BLaER1 treated with 17β-estradiol and CSF1 and Interleukin-3, amounts not matched to agents 10 nM and 100 nM (cell line): Measurements from ENCODE around the gene EVX2.
A peak's percentile ranks its signal among the peaks of the same experiment; 100 is the strongest.

Experiments
- H3K27ac ChIP-seq, 11 experiments: shearing (Covaris generic); formaldehyde crosslinking; 2 replicates each; pipeline ENCODE4 v1.8.1; 2022
- H3K27me3 ChIP-seq, 11 experiments: shearing (Covaris generic); formaldehyde crosslinking; 2 replicates each; pipeline ENCODE4 v1.8.1; 2022
- H3K36me3 ChIP-seq, 11 experiments: shearing (Covaris generic); formaldehyde crosslinking; 2 replicates each; pipeline ENCODE4 v1.8.1; 2022
- H3K4me1 ChIP-seq, 10 experiments: shearing (Covaris generic); formaldehyde crosslinking; 2 replicates each; pipeline ENCODE4 v1.8.1; 2022
- H3K4me2 ChIP-seq, 11 experiments: shearing (Covaris generic); formaldehyde crosslinking; 2 replicates each; pipeline ENCODE4 v1.8.1; 2022
- H3K4me3 ChIP-seq, 10 experiments: shearing (Covaris generic); formaldehyde crosslinking; 2 replicates each; pipeline ENCODE4 v1.8.1; 2022
- H3K9ac ChIP-seq, 11 experiments: shearing (Covaris generic); formaldehyde crosslinking; 2 replicates each; pipeline ENCODE4 v1.8.1; 2022
- H3K9me3 ChIP-seq, 11 experiments: shearing (Covaris generic); formaldehyde crosslinking; replicated peaks in 1 of 11; 2 replicates each; pipeline ENCODE4 v1.8.1; 2022
- H4K20me1 ChIP-seq, 11 experiments: shearing (Covaris generic); formaldehyde crosslinking; 2 replicates each; pipeline ENCODE4 v1.8.1; 2022
- Cebpa-rat ChIP-seq, 11 experiments: shearing (Covaris generic); IDR thresholded peaks; 2 replicates each; pipeline ENCODE4 v1.8.1; 2022

The EVX2 gene

DNA sequence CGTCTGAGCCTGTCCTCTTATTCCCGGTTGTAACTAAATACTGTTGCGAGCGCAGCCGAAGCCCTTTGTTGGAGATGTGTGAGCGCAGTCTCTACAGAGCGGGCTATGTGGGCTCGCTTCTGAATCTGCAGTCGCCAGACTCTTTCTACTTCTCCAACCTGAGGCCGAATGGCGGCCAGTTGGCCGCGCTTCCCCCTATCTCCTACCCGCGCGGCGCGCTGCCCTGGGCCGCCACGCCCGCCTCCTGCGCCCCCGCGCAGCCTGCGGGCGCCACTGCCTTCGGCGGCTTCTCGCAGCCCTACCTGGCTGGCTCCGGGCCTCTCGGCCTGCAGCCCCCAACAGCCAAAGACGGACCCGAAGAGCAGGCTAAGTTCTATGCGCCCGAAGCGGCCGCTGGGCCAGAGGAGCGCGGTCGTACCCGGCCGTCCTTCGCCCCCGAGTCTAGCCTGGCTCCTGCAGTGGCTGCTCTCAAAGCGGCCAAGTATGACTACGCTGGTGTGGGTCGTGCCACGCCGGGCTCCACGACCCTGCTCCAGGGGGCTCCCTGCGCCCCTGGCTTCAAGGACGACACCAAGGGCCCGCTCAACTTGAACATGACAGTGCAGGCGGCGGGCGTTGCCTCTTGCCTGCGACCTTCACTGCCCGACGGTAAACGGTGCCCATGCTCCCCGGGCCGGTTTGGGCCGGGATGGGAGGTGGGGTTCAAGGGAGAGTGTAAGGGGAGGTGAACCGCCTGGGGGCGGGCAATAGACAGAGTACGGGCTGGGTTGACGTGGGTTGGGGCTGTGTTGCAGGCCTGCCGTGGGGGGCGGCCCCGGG is 16.2 kb upstream of the EVX2 start, which contains the start of gene HOXD12:
HOXD12 (plus strand) TSS at position 68 of the 819 bp plus-strand sequence; CDS start at position 75, 7 bp downstream.
- H3K4me1 ChIP-seq: peaks cover 0 to 15% (median 11%) of the 10 kb centered on the region in 10 experiments; a peak in 15 of 20 replicates
- H3K36me3 ChIP-seq: no peaks in the 10 kb centered on the region
- TF ChIP-seq Cebpa-rat (IDR thresholded peaks at IDR 0.05): no peak
- H4K20me1 ChIP-seq: peaks cover 0 to 89% (median 50%) of the 10 kb centered on the region in 11 experiments; a peak in 16 of 22 replicates
- no peak within 1 kb of the TSS for H3K4me3 ChIP-seq
- no peak within 1 kb of the TSS for H3K9ac ChIP-seq
- H3K27me3 ChIP-seq: peaks cover 100% of the 10 kb centered on the region in 11 experiments
- H3K9me3 ChIP-seq: peaks cover 29 to 52% (median 35%) of the 10 kb centered on the region in 11 experiments
- H3K4me2 ChIP-seq: no peak within 1 kb of the TSS
- no peak within 1 kb of the TSS for H3K27ac ChIP-seq

- Histone ChIP-seq H3K4me2 (no peak overlapping the region), H4K20me1 (peaks cover 0 to 91% (median 53%) of the 10 kb centered on the region in 11 experiments; a peak in 16 of 22 replicates), H3K4me1 (peaks cover 0 to 15% (median 11%) of the 10 kb centered on the region in 10 experiments; a peak in 15 of 20 replicates), H3K36me3 (no peaks in the 10 kb centered on the region), H3K9me3 (peaks cover 22 to 45% (median 28%) of the 10 kb centered on the region in 11 experiments), H3K4me3 (no peak overlapping the region), H3K27me3 (peaks cover 100% of the 10 kb centered on the region in 11 experiments), H3K27ac (no peak overlapping the region), H3K9ac (no peak overlapping the region)
- no peak for TF ChIP-seq Cebpa-rat (IDR thresholded peaks at IDR 0.05)
These were observed 15.5 kb upstream of the EVX2 start for GRCh38 chr2:176099159-176099727.

DNA sequence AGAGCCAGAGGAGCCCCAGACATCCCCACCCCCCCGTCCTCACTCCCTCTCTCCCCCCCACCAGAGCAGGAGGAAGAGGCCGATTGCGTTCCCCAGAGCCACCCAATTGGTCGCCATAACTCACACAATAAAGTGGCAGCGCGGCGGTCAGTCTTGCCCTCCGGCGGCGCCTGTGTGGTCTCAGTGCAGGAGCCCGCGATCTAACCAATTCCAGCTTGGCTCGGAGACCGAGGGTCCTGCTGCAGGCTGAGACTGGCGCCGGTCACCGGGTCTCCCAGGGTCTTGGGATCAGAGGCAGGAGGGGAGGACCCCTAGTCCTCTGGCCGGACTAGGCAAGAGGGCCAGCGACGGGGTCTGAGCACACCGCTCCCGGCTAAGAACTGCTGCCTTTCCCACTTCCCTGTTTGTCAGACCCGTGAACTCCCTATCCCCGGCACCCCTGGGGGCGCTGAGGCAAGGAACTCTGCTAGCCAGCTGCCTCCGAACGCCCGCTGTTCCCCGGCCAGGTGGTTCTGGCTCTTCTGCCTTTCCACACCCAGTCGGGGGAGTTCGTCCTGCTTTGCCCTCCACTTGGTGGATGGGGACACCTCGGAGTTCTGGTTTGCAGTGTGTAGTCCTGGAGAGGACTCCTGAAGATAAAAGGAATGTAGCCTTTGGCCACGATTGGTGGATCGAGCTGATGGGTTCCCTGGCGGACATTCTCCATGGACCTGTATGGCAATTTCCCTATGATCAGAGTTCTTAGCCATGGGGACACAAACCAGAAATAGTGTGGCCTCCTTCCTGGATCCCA is 14.8 kb upstream of the EVX2 start:
- Histone ChIP-seq H3K9me3 (peaks cover 17 to 43% (median 24%) of the 10 kb centered on the region in 11 experiments), H3K4me1 (peaks cover 0 to 15% (median 11%) of the 10 kb centered on the region in 10 experiments; a peak in 15 of 20 replicates), H3K36me3 (no peaks in the 10 kb centered on the region), H3K27ac (no peak overlapping the region), H4K20me1 (peaks cover 0 to 91% (median 50%) of the 10 kb centered on the region in 11 experiments; a peak in 16 of 22 replicates), H3K9ac (no peak overlapping the region), H3K4me3 (no peak overlapping the region), H3K27me3 (peaks cover 100% of the 10 kb centered on the region in 11 experiments), H3K4me2 (no peak overlapping the region)
- no peak for TF ChIP-seq Cebpa-rat (IDR thresholded peaks at IDR 0.05)

DNA sequence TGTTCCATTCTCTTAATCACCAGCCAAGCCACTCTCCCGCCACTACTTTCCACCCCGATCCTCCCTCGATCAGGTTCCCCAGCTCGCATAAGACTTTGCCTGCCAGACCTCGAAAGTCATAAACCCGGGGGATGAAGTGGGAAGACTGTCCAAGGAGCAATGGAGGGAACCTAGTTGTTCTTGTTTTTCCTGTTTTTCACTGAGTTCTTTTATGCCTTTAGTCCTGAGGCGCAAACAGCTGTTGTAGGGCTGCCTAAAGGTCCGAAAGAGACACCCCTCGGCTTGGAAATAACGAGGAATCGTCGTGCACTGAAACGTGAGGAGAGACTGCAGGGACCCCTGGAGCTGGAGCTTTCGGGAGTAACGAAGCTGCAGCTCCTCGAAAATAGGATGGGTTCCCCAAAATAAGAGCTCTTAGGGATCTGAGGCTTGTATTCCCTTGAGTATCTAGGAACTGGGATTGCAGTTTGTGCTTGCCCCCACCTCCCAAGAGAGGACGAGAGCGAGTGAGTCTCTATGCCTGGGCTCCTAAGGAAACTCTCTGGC is 14.1 kb upstream of the EVX2 start:
- Histone ChIP-seq H3K9me3 (peaks cover 23 to 49% (median 29%) of the 10 kb centered on the region in 11 experiments), H3K27ac (no peak overlapping the region), H3K4me3 (peak overlapping the region in 8 of 10 experiments; percentile 56 to 69 (median 59); a peak in 14 of 20 replicates), H3K9ac (no peak overlapping the region), H4K20me1 (peaks cover 0 to 95% (median 55%) of the 10 kb centered on the region in 11 experiments; a peak in 16 of 22 replicates), H3K4me2 (peak overlapping the region; percentile 77 to 99 (median 94); a peak in 21 of 22 replicates), H3K27me3 (peaks cover 100% of the 10 kb centered on the region in 11 experiments), H3K4me1 (peaks cover 4 to 19% (median 11%) of the 10 kb centered on the region in 10 experiments; a peak in 15 of 20 replicates), H3K36me3 (no peaks in the 10 kb centered on the region)
- TF ChIP-seq Cebpa-rat (IDR thresholded peaks at IDR 0.05): no peak

DNA sequence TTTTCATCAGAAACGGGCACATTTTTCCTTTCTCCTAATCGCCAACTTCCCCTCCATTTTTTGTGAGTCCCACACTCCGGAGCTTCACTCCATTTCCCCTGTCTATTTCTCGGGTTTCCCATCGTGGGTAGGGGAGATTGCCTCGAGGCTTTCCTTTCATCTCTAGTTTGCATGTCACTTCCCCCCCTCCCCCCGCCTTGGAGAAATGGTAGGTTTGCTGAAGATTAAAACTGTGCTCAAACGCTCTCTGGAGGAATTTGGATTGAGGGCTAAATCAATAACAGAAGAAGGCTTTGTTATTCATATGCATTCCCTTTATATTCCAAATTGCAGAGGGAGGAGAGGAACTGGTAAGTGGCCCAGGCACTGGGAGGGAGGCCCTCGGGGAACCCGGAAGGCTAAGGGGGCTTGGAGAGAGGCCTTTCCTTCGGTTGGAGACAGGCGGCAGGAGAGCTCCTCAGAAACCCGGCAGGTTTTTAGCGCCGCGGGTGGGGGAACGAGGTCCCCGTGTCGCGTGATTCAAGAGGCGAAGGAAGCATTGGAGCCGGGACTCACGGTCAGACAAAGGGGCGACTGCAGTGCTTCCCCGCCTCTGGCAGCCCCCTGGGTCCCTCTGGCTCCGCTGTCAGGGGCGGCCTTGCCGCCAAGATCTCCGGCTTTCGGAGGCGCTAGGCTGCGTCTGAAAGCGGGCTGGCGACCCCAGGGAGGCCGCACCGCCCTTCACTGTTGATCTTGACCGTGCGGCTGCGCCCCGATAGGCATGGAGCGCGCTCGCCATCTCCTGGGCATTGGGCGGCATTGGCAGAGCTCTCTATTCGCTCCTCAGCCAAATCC is 13.4 kb upstream of the EVX2 start:
- peak overlapping the region in 10 of 11 experiments; percentile 15 to 74 (median 51); a peak in 15 of 22 replicates for H3K9ac ChIP-seq
- H3K4me1 ChIP-seq: peaks cover 6 to 19% (median 11%) of the 10 kb centered on the region in 10 experiments; a peak in 15 of 20 replicates
- peaks cover 22 to 51% (median 34%) of the 10 kb centered on the region in 11 experiments for H3K9me3 ChIP-seq
- no peak overlapping the region for H3K27ac ChIP-seq
- peaks cover 0 to 93% (median 60%) of the 10 kb centered on the region in 11 experiments; a peak in 17 of 22 replicates for H4K20me1 ChIP-seq
- peak overlapping the region; percentile 77 to 99 (median 94) for H3K4me2 ChIP-seq
- no peak for TF ChIP-seq Cebpa-rat (IDR thresholded peaks at IDR 0.05)
- no peaks in the 10 kb centered on the region for H3K36me3 ChIP-seq
- peaks cover 100% of the 10 kb centered on the region in 11 experiments for H3K27me3 ChIP-seq
- H3K4me3 ChIP-seq: peak overlapping the region; percentile 50 to 69 (median 58)

DNA sequence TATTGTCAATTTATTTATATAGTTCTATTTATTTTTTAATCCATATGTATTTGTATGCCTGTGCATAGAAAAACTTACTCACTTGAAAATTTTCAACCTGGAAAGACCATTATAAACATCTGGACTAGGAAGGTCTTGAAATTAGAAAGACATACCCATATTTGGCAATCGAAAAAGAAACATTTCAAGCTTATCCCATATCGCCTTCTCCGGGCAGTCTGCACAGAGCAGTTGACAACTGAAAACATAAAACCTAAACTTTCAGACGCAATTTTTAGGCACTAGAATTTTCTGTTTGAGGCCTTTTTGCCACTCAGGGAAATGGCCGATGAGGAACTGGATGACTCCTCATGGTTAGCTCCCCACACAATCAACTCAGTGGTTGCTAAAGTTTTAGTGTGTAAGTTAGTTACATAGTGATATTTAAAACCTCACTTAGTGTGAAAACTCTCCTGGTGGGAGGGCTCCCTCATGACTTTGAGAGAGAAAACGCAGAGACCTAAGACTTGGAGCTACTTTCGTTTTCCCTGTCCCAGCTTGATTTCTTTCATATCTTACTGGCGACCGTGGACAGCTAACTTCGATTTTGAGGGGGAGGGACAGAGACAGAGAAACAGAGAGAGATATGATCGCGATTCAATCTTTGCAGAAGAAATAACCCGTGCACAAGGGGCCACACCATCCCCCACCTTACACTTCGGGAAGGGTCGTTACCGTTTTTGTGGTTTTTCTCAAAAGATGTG is 12.7 kb upstream of the EVX2 start:
- no peak for TF ChIP-seq Cebpa-rat (IDR thresholded peaks at IDR 0.05)

GRCh38 chr2:176095421-176095820 is 11.7 kb upstream of the EVX2 start:
- peaks cover 100% of the 10 kb centered on the region in 11 experiments for H3K27me3 ChIP-seq
- H3K4me3 ChIP-seq: no peak overlapping the region
- peaks cover 6 to 19% (median 11%) of the 10 kb centered on the region in 10 experiments; a peak in 15 of 20 replicates for H3K4me1 ChIP-seq
- no peaks in the 10 kb centered on the region for H3K36me3 ChIP-seq
- H3K9me3 ChIP-seq: peaks cover 16 to 49% (median 28%) of the 10 kb centered on the region in 11 experiments
- no peak overlapping the region for H3K4me2 ChIP-seq
- H3K27ac ChIP-seq: no peak overlapping the region
- TF ChIP-seq Cebpa-rat (IDR thresholded peaks at IDR 0.05): no peak
- H4K20me1 ChIP-seq: peaks cover 0 to 93% (median 71%) of the 10 kb centered on the region in 11 experiments; a peak in 17 of 22 replicates
- H3K9ac ChIP-seq: no peak overlapping the region

More for the DNA sequence above, 12.7 kb upstream of the EVX2 start:
- H3K9me3 ChIP-seq: peaks cover 22 to 52% (median 36%) of the 10 kb centered on the region in 11 experiments
- H3K27ac ChIP-seq: no peak overlapping the region
- H3K27me3 ChIP-seq: peaks cover 100% of the 10 kb centered on the region in 11 experiments
- peaks cover 6 to 19% (median 11%) of the 10 kb centered on the region in 10 experiments; a peak in 15 of 20 replicates for H3K4me1 ChIP-seq
- peak overlapping the region; percentile 50 to 69 (median 58) for H3K4me3 ChIP-seq
- H3K36me3 ChIP-seq: no peaks in the 10 kb centered on the region
- peak overlapping the region; percentile 77 to 99 (median 94) for H3K4me2 ChIP-seq
- peaks cover 0 to 92% (median 61%) of the 10 kb centered on the region in 11 experiments; a peak in 17 of 22 replicates for H4K20me1 ChIP-seq
- peak overlapping the region in 1 of 11 experiments; percentile 70; a peak in 1 of 22 replicates for H3K9ac ChIP-seq
